H1 (cell line): ENCODE data around the gene CDCA4. TPM values are rescaled to one million over a fixed set of nuclear protein-coding genes. Genes with fewer than 3 reads are reported as not detected.
A peak's percentile ranks its signal among the peaks of the same experiment; 100 is the strongest.

Experiments used
- BACH1 ChIP-seq: IDR thresholded peaks from 2 replicates; pipeline ENCODE4 v1.6.1; 2012; ENCODE audit warnings: low read length, improper control_type of control experiment
- BCL11A ChIP-seq, 2 experiments: IDR thresholded peaks; one replicate each; pipeline ENCODE4 v1.6.1; 2011; ENCODE audit warnings: low read depth in 2 of 2, low read length in 2 of 2, mild to moderate bottlenecking in 2 of 2
- CHD1 ChIP-seq: IDR thresholded peaks from 2 replicates; pipeline ENCODE4 v1.6.1; 2012; ENCODE audit warnings: low read depth, low read length, improper control_type of control experiment
- CREB1 ChIP-seq: IDR thresholded peaks from 2 replicates; pipeline ENCODE4 v1.6.1; 2012; ENCODE audit warnings: inconsistent platforms
- HDAC2 ChIP-seq, 2 experiments: fragments of 300-600 bp in 1 of 2; sonication (generic) in 1 of 2; IDR thresholded peaks; 2 replicates each; pipeline ENCODE4 v1.6.1; 2011 to 2012; ENCODE audit warnings: low read depth in 2 of 2, low read length in 2 of 2, mild to moderate bottlenecking in 2 of 2, moderate library complexity in 2 of 2, borderline replicate concordance in 1 of 2, inconsistent platforms in 1 of 2
- PHF8 ChIP-seq: fragments of 200-600 bp; sonication (generic); conservative IDR thresholded peaks from 2 replicates; pipeline ENCODE4 v1.7.1; 2012; ENCODE audit warnings: low read depth, mild to moderate bottlenecking, inconsistent platforms, low read length, moderate library complexity
- POLR2A ChIP-seq, 2 experiments: IDR thresholded peaks; 1 replicate in 1 of 2; 2 replicates in 1 of 2; pipeline ENCODE4 v1.6.1; 2011; ENCODE audit warnings: low read depth in 2 of 2, low read length in 2 of 2, mild to moderate bottlenecking in 2 of 2; ENCODE audit errors: control extremely low read depth in 1 of 2
- POLR2AphosphoS5 ChIP-seq: IDR thresholded peaks from 2 replicates; pipeline ENCODE4 v1.6.1; 2011; ENCODE audit warnings: low read depth, low read length
- SIRT6 ChIP-seq: IDR thresholded peaks from one replicate; pipeline ENCODE4 v1.7.1; 2012; ENCODE audit warnings: low read length, inconsistent platforms
- SUZ12 ChIP-seq: fragments of 200-600 bp; sonication (generic); IDR thresholded peaks from 2 replicates; pipeline ENCODE4 v1.6.1; 2012; ENCODE audit warnings: mild to moderate bottlenecking, inconsistent platforms, low read length, moderate library complexity, mixed read lengths
- TAF7 ChIP-seq: optimal IDR thresholded peaks from 2 replicates; pipeline ENCODE3; 2011; ENCODE audit warnings: low read depth, mild to moderate bottlenecking, inconsistent platforms, low read length, moderate library complexity, borderline replicate concordance
- polyA plus RNA-seq, 7 experiments: library from polyadenylated mRNA; depleted of rRNA in 3 of 7; stranded (reverse) in 5 of 7; unstranded in 2 of 7; fragments of >200 nt in 5 of 7; fragments of 200-250 nt in 2 of 7; gene quantifications; 1 replicate in 5 of 7; 2 replicates in 1 of 7; 4 replicates in 1 of 7; pipeline versions ENCODE4 v1.2.1 to v1.2.3, GENCODE V29; 2011 to 2013; ENCODE audit warnings: missing spikeins in 2 of 7, mixed read lengths in 2 of 7
- total RNA-seq: library from RNA; stranded (reverse); fragmentation: NEBNext Ultra II Directional; extraction: Animal tissue kit (Norgen Biotek cat#: 25700); gene quantifications from 2 replicates; pipeline ENCODE4 v1.2.1, GENCODE V29; 2021
- TF ChIP-seq, protein P1 (sequence below): IDR thresholded peaks from 2 replicates; pipeline ENCODE4 v1.6.1; 2012; ENCODE audit warnings: inconsistent platforms
- TF ChIP-seq, protein P2 (sequence below), 3 experiments: IDR thresholded peaks; 1 replicate in 2 of 3; 2 replicates in 1 of 3; pipeline versions ENCODE4 v1.5.1 to v1.6.1; 2011; ENCODE audit warnings: low read length in 3 of 3, mild to moderate bottlenecking in 3 of 3, inconsistent platforms in 2 of 3, low read depth in 1 of 3, moderate library complexity in 1 of 3; ENCODE audit not compliant: insufficient read depth in 1 of 3; ENCODE audit errors: control extremely low read depth in 1 of 3
- TF ChIP-seq, protein P3 (sequence below): IDR thresholded peaks from 2 replicates; pipeline ENCODE4 v1.6.1; 2011; ENCODE audit warnings: low read depth, mild to moderate bottlenecking, low read length; ENCODE audit not compliant: insufficient read depth
- TF ChIP-seq, protein P4 (sequence below): IDR thresholded peaks from 2 replicates; pipeline ENCODE4 v1.6.1; 2011; ENCODE audit warnings: low read length, improper control_type of control experiment

The CDCA4 gene
- total and polyA plus RNA-seq, 2 of the 8 experiments (the other 6 are each of a cell fraction or from before 2014, with no cell fraction given) = 49.9 to 62.4 TPM

DNA sequence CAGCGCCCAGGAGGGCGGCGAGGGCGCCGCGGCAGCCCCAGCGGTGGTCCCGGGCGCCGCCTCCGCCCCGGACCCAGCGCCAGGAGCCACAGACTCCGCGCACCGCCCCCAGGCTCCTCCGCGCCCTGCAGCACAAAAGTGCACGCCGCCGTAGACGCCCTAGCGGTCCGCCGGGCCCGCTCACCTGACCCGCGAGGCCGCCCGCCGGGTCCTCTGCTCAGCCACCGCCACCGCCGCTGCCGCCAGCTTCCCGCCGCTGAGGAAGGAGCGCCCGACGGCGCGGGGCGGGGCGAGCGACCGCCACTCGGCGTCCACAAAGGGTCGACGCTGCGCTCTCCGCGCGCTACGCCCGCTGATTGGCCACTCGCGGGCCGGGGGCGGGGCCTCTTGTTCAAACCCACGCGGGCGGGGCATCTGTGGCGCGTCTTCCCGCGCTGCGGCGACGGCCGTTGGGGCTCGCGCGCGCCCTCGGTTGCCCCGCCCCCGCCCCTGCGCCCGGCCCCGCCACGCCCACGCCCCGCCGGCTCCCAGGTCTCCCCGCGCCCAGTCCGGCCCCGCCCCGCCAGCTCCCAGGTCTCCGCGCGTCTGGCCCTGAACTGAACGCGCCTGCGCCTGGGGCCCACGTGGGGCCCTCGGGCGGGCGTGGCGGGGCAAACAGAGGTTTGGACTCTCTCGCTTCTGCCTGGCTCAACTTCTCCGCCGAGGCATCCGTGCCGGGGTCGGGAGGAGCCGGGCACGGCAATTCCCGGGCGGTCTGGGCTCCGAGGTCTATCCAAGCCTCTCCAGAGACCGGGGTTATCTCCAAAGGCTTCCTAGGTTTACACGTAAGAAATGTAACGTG is at the start of gene CDCA4 (continued):
- TF ChIP-seq PHF8 (peak; percentile 72), BCL11A (IDR thresholded peaks at IDR 0.05; ENCODE audit: low read depth in 2 of 2, low read length in 2 of 2) (no peak), CHD1 (no peak), HDAC2 (IDR thresholded peaks at IDR 0.05; ENCODE audit: borderline replicate concordance in 1 of 2, low read depth in 2 of 2, low read length in 2 of 2) (peak in 1 of 2 experiments; percentile 7; a peak in 1 of 4 replicates), POLR2AphosphoS5 (peak; percentile 48; the same call in 1 of the 2 replicates), POLR2A (IDR thresholded peaks at IDR 0.05; ENCODE audit: control extremely low read depth in 1 of 2, low read depth in 2 of 2, low read length in 2 of 2) (peak; percentile 64 to 87), SUZ12 (no peak), CREB1 (peak; percentile 57; the same call in 1 of the 2 replicates), BACH1 (peak; percentile 79; the same call in 1 of the 2 replicates), SIRT6 (no peak), TAF7 (peak; percentile 35)
- TF ChIP-seq, protein P1, sequence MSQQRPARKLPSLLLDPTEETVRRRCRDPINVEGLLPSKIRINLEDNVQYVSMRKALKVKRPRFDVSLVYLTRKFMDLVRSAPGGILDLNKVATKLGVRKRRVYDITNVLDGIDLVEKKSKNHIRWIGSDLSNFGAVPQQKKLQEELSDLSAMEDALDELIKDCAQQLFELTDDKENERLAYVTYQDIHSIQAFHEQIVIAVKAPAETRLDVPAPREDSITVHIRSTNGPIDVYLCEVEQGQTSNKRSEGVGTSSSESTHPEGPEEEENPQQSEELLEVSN = peak; percentile 68
- TF ChIP-seq, protein P2, sequence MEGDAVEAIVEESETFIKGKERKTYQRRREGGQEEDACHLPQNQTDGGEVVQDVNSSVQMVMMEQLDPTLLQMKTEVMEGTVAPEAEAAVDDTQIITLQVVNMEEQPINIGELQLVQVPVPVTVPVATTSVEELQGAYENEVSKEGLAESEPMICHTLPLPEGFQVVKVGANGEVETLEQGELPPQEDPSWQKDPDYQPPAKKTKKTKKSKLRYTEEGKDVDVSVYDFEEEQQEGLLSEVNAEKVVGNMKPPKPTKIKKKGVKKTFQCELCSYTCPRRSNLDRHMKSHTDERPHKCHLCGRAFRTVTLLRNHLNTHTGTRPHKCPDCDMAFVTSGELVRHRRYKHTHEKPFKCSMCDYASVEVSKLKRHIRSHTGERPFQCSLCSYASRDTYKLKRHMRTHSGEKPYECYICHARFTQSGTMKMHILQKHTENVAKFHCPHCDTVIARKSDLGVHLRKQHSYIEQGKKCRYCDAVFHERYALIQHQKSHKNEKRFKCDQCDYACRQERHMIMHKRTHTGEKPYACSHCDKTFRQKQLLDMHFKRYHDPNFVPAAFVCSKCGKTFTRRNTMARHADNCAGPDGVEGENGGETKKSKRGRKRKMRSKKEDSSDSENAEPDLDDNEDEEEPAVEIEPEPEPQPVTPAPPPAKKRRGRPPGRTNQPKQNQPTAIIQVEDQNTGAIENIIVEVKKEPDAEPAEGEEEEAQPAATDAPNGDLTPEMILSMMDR (IDR thresholded peaks at IDR 0.05; ENCODE audit: control extremely low read depth in 1 of 3, insufficient read depth in 1 of 3, low read depth in 1 of 3, low read length in 3 of 3) = no peak
- TF ChIP-seq, protein P3, sequence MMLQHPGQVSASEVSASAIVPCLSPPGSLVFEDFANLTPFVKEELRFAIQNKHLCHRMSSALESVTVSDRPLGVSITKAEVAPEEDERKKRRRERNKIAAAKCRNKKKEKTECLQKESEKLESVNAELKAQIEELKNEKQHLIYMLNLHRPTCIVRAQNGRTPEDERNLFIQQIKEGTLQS = peak; percentile 81
- TF ChIP-seq, protein P4, sequence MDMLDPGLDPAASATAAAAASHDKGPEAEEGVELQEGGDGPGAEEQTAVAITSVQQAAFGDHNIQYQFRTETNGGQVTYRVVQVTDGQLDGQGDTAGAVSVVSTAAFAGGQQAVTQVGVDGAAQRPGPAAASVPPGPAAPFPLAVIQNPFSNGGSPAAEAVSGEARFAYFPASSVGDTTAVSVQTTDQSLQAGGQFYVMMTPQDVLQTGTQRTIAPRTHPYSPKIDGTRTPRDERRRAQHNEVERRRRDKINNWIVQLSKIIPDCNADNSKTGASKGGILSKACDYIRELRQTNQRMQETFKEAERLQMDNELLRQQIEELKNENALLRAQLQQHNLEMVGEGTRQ = peak; percentile 84
